GM12873 (cell line): ENCODE data around the gene NCKAP5.

Source experiments
- CTCF ChIP-seq: IDR thresholded peaks from 2 replicates; pipeline ENCODE4 v1.5.1; 2012; ENCODE audit warnings: low read depth, mild to moderate bottlenecking, moderate library complexity, low read length, control low read depth; ENCODE audit not compliant: insufficient read depth; ENCODE audit errors: missing control alignments

NCKAP5 gene

GRCh38 chr2:132943829-132944228, 624.4 kb downstream of the NCKAP5 start:
- TF ChIP-seq CTCF = no peak

GRCh38 chr2:132941296-132942020, 626.8 kb downstream of the NCKAP5 start:
- TF ChIP-seq CTCF = no peak

GRCh38 chr2:132937629-132938028, 630.6 kb downstream of the NCKAP5 start:
- no peak for TF ChIP-seq CTCF

- TF ChIP-seq CTCF = no peak
These were observed 631.5 kb downstream of the NCKAP5 start for GRCh38 chr2:132936791-132937190.

- TF ChIP-seq CTCF = no peak
These were observed 632.0 kb downstream of the NCKAP5 start for GRCh38 chr2:132936261-132936660.

GRCh38 chr2:132929786-132930185, 638.5 kb downstream of the NCKAP5 start:
- TF ChIP-seq CTCF = no peak

- no peak for TF ChIP-seq CTCF
These were observed 644.5 kb downstream of the NCKAP5 start for GRCh38 chr2:132923787-132924186.
